Kasumi-1 (cell line): ENCODE results near the gene POLR3K.
A peak's percentile ranks its signal among the peaks of the same experiment; 100 is the strongest.

Source experiments
- DNase-seq, 2 experiments: peaks; one replicate each; lab custom pipeline; 2025; lab: John Stamatoyannopoulos, UW

Gene POLR3K

GRCh38 chr16:78444-79150 lies 25.2 kb upstream of the POLR3K start:
- DNase-seq, result no peak

DNA sequence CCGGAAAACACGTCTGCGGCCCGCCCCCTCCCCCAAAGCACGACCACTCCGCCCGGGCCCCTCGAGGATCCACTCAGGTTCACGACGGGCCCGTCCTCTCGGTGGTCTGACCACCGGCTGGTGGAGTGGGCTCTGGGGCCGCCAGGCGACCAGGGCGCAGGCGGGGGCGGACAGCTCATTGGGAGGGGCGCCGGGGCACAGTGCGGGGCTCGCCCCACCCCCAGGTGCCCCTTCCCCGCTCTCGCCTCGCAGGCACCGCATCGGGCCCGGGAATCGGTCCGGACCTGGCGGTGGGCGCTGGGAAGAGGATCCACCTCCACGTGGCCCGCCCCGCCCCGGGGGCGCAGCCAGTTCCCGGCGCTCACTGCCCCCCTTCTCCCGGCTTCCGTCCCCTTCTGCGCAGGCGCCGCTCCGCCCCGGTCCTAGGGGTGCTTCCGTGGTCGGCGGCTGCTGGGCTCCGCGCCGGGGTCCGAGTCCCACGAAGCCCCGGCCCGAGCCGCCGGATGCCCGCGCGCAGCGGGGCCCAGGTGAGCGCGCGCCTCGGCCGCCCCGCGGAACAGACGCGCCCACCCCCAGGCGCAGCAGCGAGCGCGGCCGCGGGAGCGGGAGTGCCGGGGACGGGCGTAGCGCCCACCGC lies 24.5 kb upstream of the POLR3K start, which contains the start of gene MPG:
Gene MPG (plus strand): TSS at position 419 of the 637 bp plus-strand sequence. CDS start 85 bp downstream, at position 504.
- DNase-seq, result peak in 1 of 2 experiments; percentile 41

DNA sequence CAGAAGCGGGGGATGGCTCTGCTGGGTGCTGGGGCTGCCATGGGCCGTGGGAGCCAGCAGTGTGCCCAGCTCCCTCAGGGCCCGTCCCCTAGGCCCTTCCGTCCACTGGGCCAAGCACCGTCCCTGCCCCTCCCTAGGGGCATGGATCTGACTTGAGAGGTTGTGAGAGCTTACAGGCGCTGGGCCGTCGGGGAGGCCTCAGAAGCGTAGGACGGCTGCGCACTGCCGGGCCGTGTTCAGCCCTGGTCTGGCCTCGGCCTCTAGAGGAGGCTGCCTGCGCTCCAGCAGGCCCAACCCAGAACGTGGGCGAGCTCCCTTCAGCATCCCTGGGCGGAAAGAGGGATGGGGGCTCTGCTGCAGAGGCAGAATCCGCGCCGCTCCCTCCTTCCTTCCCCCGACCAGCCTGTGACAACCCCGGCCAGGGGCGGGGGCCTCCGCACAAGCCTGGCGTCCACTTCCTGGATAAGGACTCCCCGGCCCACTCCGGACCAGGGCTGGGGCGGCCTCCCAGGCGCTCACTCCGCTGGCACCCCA lies 23.9 kb upstream of the POLR3K start:
- no peak for DNase-seq

- no peak for DNase-seq
Measured at GRCh38 chr16:76535-77272, 23.3 kb upstream of the POLR3K start.

- DNase-seq, result peak; percentile 15 to 37
Measured at GRCh38 chr16:75580-76501, 22.4 kb upstream of the POLR3K start.

DNA sequence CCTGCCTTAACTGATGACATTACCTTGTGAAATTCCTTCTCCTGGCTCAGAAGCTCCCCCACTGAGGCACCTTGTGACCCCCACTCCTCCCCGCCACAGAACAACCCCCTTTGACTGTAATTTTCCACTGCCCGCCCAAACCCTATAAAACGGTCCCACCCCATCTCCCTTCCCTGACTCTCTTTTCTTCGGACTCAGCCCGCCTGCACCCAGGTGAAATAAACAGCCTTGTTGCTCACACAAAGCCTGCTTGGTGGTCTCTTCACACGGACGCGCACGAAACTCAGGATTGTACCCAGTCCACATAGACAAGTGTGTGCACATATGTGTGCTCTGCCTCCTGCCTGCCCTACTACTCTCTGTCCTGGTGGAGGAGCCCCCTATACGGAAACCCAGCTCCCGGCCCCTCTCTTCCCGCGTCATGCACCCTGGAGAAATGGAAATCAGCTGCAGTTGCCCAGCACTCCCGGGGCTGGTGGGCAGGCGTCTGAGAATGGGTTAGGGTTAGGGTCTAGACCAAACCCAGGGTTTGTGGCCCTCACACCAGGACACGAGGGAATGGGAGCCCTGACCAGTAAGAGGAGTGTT lies 21.4 kb upstream of the POLR3K start:
- DNase-seq, result no peak

DNA sequence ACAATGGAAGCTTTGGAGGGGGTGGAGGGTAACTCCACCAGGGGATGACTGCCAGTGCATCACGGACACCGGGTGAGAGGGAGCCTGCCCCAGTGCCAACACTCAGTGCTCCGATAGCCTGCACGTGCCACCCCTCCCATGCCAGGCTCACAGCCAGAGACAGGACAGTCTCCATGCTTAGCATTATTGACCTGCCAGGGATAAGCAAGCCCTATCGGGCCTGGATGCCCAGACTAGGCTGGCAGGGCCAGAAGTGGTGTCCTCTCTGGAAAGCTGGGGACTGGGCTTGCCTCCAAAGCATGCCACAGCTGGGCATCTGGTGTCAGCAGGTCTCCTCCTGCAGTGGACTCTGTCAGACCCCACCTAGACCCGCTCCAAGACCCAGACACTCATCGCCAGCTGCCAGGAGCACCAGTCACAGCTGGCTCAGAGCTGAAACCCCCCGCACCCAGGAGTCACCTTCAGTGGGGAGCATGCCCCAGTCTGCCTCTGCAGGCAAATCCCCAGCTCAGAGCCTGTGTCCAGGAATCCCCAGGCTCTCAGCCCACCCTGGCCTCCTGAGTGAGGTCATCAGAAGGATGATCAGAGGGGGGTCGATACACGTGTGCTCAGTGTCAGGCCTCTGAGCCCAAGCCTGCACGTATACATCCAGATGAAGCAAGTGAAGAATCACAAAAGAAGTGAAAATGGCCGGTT lies 20.8 kb upstream of the POLR3K start:
- DNase-seq, result no peak

GRCh38 chr16:72561-73548 lies 19.4 kb upstream of the POLR3K start, which contains the start of gene RHBDF1:
Gene RHBDF1, minus strand, starts transcription at chr16:72631. Its CDS starts 7,616 bp downstream, at chr16:65015.
- DNase-seq, result no peak

DNA sequence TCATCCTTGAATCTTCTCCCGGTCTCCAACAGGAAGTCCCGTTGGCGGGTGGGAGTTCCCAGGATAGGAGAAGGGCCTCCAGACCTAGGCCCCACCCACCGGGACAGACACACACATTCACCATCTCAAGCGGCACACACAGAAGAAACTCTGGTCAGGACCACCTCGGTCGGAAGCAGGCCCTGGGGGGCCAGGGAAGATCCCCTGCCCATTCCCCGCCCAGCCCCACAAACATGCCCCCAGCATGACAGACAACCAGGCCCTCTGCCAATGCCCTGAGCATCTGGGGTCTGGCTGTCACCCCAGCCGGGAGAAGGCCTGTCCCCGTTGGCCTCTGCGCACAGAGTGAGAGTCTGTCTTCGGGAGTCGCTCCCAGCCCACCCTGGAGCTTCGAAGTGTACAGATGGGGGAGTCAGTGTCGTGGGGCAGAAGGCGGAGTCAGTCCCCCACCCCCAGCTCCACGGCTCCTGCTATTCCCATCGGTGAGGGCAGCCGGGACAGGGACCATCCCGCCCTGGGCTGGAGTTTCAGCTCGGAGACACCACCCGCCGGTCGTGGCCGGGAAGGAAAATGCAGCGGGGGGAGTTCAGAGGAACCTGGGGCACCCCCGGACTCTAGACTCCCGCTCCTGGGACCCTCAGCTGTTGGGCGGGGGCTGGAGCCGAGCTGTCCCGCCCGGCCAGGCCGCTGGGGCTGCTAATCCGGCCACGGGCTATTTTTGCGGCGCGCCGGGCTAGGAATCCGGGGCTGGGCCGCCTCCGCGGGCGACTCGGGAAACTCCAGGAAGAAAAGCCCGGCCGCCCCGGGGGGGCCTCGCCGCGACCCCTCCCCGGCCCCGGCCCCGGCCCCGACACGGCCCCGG lies 18.4 kb upstream of the POLR3K start:
- DNase-seq, result no peak

- no peak for DNase-seq
Measured at GRCh38 chr16:71210-71539, 17.8 kb upstream of the POLR3K start.

GRCh38 chr16:69181-69580 lies 15.8 kb upstream of the POLR3K start:
- DNase-seq, result no peak

DNA sequence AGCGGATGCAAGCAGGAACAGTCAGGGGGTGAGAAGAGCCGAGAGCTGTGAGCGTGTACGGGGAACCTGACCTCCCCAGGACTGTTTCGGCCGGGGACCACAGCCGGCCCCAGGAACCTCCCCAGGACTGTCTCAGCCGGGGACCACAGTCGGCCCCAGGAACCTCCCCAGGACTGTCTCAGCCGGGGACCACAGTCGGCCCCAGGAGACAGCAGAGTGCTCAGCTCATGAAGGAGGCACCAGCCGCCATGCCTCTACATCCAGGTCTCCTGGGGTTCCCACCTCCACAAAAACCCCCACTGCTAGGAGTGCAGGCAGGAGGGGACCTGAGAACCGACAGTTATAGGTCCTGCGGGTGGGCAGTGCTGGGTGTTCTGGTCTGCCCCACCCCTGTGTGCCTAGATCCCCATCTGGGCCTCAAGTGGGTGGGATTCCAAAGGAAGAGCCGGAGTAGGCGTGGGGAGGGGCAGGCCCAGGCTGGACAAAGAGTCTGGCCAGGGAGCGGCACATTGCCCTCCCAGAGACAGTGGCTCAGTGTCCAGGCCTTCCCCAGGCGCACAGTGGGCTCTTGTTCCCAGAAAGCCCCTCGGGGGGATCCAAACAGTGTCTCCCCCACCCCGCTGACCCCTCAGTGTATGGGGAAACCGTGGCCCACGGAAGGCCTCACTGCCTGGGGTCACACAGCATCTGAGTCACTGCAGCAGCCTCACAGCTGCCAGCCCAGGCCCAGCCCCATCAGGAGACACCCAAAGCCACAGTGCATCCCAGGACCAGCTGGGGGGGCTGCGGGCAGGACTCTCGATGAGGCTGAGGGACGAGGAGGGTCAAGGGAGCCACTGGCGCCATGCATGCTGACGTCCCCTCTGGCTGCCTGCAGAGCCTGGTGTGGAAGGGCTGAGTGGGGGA lies 14.7 kb upstream of the POLR3K start:
- DNase-seq, result no peak

DNA sequence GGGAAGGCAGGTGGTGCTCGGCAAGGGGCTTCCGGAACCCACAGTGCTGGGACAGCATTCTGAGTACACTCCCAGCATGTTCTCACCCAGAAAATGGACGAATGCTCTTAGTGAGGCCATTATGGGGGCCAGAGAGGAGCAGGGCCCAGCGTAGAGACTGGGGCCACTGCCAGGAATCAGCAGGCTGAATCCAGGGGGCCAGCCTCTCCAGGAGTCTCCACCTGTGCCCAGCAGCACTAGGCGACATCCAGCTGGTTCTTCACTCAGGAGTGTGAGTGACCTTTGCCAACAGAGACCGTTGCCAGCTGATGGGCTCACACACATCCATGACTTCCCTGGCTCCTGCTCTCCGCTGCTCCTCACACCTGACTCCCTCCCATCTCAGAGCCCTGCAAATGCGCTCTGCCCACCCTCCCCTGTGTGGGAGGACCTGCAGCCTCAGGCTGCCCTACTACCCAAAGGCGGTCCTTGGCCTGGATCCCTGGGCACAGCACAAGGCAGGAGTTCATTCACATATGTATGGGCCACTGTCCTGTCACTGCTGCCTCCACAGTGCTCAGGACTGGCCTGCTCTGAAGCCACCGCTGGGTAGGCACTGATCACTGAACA lies 13.9 kb upstream of the POLR3K start:
- DNase-seq, result no peak

GRCh38 chr16:66309-67182 lies 13.1 kb upstream of the POLR3K start:
- no peak for DNase-seq

GRCh38 chr16:65745-66144 lies 12.3 kb upstream of the POLR3K start:
- DNase-seq, result peak; percentile 45 to 52

- no peak for DNase-seq
Measured at GRCh38 chr16:64914-65255, 11.5 kb upstream of the POLR3K start.
